Measurements from ENCODE around the gene GPR107.

GPR107 gene

GRCh38 chr9:130126721-130127433, 73.2 kb downstream of the GPR107 start:
- no peak for DNase-seq (ENCODE audit: low read depth, low spot score)
- peaks cover 50% of the 10 kb centered on the region for H3K36me3 ChIP-seq (ENCODE audit: insufficient read depth, insufficient read length, low read length)
- H3K4me1 ChIP-seq (ENCODE audit: insufficient read depth, insufficient read length): peaks cover 2% of the 10 kb centered on the region
- TF ChIP-seq ZNF274 (IDR thresholded peaks at IDR 0.05; ENCODE audit: low read depth, low read length): no peak
- H3K27me3 ChIP-seq (ENCODE audit: insufficient read depth, insufficient read length): no peaks in the 10 kb centered on the region
- no peak overlapping the region for H3K4me3 ChIP-seq (ENCODE audit: insufficient read length, low read depth)
- H3K9ac ChIP-seq (ENCODE audit: insufficient read length, low read depth): no peak overlapping the region
- no peaks in the 10 kb centered on the region for H3K9me3 ChIP-seq (ENCODE audit: insufficient read depth, low read length)

GRCh38 chr9:130128251-130128650, 74.5 kb downstream of the GPR107 start:
- Histone ChIP-seq H3K36me3 (ENCODE audit: insufficient read depth, insufficient read length, low read length) (peaks cover 55% of the 10 kb centered on the region), H3K4me1 (ENCODE audit: insufficient read depth, insufficient read length) (peaks cover 2% of the 10 kb centered on the region)

GRCh38 chr9:130128733-130129431, 75.2 kb downstream of the GPR107 start:
- Histone ChIP-seq H3K4me1 (ENCODE audit: insufficient read depth, insufficient read length) (peaks cover 2% of the 10 kb centered on the region), H3K9ac (ENCODE audit: insufficient read length, low read depth) (no peak overlapping the region), H3K9me3 (ENCODE audit: insufficient read depth, low read length) (no peaks in the 10 kb centered on the region), H3K27me3 (ENCODE audit: insufficient read depth, insufficient read length) (no peaks in the 10 kb centered on the region), H3K4me3 (ENCODE audit: insufficient read length, low read depth) (no peak overlapping the region), H3K36me3 (ENCODE audit: insufficient read depth, insufficient read length, low read length) (peaks cover 59% of the 10 kb centered on the region)
- no peak for DNase-seq (ENCODE audit: low read depth, low spot score)
- TF ChIP-seq YY1 (IDR thresholded peaks at IDR 0.05; ENCODE audit: insufficient read depth, insufficient read length) (no peak), ZNF274 (IDR thresholded peaks at IDR 0.05; ENCODE audit: low read depth, low read length) (no peak), SUZ12 (IDR thresholded peaks at IDR 0.05; ENCODE audit: extremely low read depth, insufficient read depth, insufficient read length) (no peak)

More at GRCh38 chr9:130128251-130128650, 74.5 kb downstream of the GPR107 start:
- Histone ChIP-seq H3K27me3 (ENCODE audit: insufficient read depth, insufficient read length) (no peaks in the 10 kb centered on the region), H3K9ac (ENCODE audit: insufficient read length, low read depth) (no peak overlapping the region), H3K4me3 (ENCODE audit: insufficient read length, low read depth) (no peak overlapping the region), H3K9me3 (ENCODE audit: insufficient read depth, low read length) (no peaks in the 10 kb centered on the region)
- no peak for DNase-seq (ENCODE audit: low read depth, low spot score)
- TF ChIP-seq YY1 (IDR thresholded peaks at IDR 0.05; ENCODE audit: insufficient read depth, insufficient read length): no peak
- TF ChIP-seq ZNF274 (IDR thresholded peaks at IDR 0.05; ENCODE audit: low read depth, low read length): no peak
- no peak for TF ChIP-seq SUZ12 (IDR thresholded peaks at IDR 0.05; ENCODE audit: extremely low read depth, insufficient read depth, insufficient read length)

GRCh38 chr9:130129432-130130061, 75.8 kb downstream of the GPR107 start:
- DNase-seq (ENCODE audit: low read depth, low spot score): no peak
- H3K9me3 ChIP-seq (ENCODE audit: insufficient read depth, low read length): no peaks in the 10 kb centered on the region
- H3K9ac ChIP-seq (ENCODE audit: insufficient read length, low read depth): no peak overlapping the region
- TF ChIP-seq ZNF274 (IDR thresholded peaks at IDR 0.05; ENCODE audit: low read depth, low read length) (no peak), SUZ12 (IDR thresholded peaks at IDR 0.05; ENCODE audit: extremely low read depth, insufficient read depth, insufficient read length) (no peak), YY1 (IDR thresholded peaks at IDR 0.05; ENCODE audit: insufficient read depth, insufficient read length) (no peak)
- H3K4me1 ChIP-seq (ENCODE audit: insufficient read depth, insufficient read length): no peaks in the 10 kb centered on the region
- H3K27me3 ChIP-seq (ENCODE audit: insufficient read depth, insufficient read length): no peaks in the 10 kb centered on the region
- H3K4me3 ChIP-seq (ENCODE audit: insufficient read length, low read depth): no peak overlapping the region
- peaks cover 56% of the 10 kb centered on the region for H3K36me3 ChIP-seq (ENCODE audit: insufficient read depth, insufficient read length, low read length)

DNA sequence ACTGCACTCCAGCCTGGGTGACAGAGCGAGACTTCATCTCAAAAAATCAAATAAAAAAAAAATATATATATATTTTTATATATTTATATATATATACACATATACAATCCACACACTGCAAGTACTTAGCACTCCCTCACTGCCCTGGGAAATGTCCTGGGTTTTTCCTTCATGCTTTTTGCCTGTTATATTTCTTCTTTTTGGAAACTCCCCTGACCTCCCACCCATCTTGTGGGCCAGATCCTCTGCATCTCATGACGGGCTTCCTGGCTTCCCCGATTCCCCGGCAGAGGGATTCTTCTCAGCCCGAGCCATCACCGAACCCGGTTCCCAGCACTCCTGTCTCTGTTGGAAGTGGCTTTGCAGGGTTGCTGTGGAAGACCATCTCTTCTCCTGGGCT, 79.0 kb downstream of the GPR107 start:
- H3K36me3 ChIP-seq (ENCODE audit: insufficient read depth, insufficient read length, low read length): peaks cover 63% of the 10 kb centered on the region
- no peak overlapping the region for H3K9ac ChIP-seq (ENCODE audit: insufficient read length, low read depth)
- H3K9me3 ChIP-seq (ENCODE audit: insufficient read depth, low read length): no peaks in the 10 kb centered on the region
- no peak overlapping the region for H3K4me3 ChIP-seq (ENCODE audit: insufficient read length, low read depth)
- DNase-seq (ENCODE audit: low read depth, low spot score): no peak
- no peaks in the 10 kb centered on the region for H3K27me3 ChIP-seq (ENCODE audit: insufficient read depth, insufficient read length)
- TF ChIP-seq YY1 (IDR thresholded peaks at IDR 0.05; ENCODE audit: insufficient read depth, insufficient read length) (no peak), SUZ12 (IDR thresholded peaks at IDR 0.05; ENCODE audit: extremely low read depth, insufficient read depth, insufficient read length) (no peak), ZNF274 (IDR thresholded peaks at IDR 0.05; ENCODE audit: low read depth, low read length) (no peak)
- H3K4me1 ChIP-seq (ENCODE audit: insufficient read depth, insufficient read length): no peaks in the 10 kb centered on the region

- Histone ChIP-seq H3K27me3 (ENCODE audit: insufficient read depth, insufficient read length) (no peaks in the 10 kb centered on the region), H3K4me3 (ENCODE audit: insufficient read length, low read depth) (no peak overlapping the region), H3K36me3 (ENCODE audit: insufficient read depth, insufficient read length, low read length) (peaks cover 30% of the 10 kb centered on the region), H3K9ac (ENCODE audit: insufficient read length, low read depth) (no peak overlapping the region), H3K9me3 (ENCODE audit: insufficient read depth, low read length) (no peaks in the 10 kb centered on the region), H3K4me1 (ENCODE audit: insufficient read depth, insufficient read length) (peaks cover 18% of the 10 kb centered on the region)
- TF ChIP-seq ZNF274 (IDR thresholded peaks at IDR 0.05; ENCODE audit: low read depth, low read length) (no peak), SUZ12 (IDR thresholded peaks at IDR 0.05; ENCODE audit: extremely low read depth, insufficient read depth, insufficient read length) (no peak), YY1 (IDR thresholded peaks at IDR 0.05; ENCODE audit: insufficient read depth, insufficient read length) (no peak)
- DNase-seq (ENCODE audit: low read depth, low spot score): no peak
These were observed 83.5 kb downstream of the GPR107 start for GRCh38 chr9:130137081-130137640.

DNA sequence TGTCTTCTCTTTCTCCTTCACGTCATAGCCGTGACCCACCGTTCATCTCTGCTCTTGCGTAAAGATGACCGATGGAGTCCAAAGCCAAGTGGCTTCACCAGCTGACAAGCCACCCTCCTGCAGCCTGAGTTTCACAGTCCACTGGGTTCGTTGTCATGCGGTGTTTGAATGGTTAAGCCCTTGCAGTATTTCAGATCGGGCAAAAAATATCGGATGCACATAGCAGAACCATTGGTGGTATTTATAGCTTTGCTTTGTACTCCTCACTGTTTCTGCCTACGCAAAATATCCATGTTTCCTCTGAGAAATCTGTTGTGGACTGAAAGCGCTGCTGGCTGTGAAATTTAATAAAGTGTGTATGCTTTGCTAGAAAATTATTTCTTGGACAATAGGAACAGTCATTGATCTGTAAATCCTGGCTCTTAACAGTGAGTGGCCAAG, 84.0 kb downstream of the GPR107 start:
- Histone ChIP-seq H3K36me3 (ENCODE audit: insufficient read depth, insufficient read length, low read length) (peaks cover 30% of the 10 kb centered on the region), H3K27me3 (ENCODE audit: insufficient read depth, insufficient read length) (no peaks in the 10 kb centered on the region), H3K4me1 (ENCODE audit: insufficient read depth, insufficient read length) (peaks cover 23% of the 10 kb centered on the region), H3K4me3 (ENCODE audit: insufficient read length, low read depth) (no peak overlapping the region), H3K9me3 (ENCODE audit: insufficient read depth, low read length) (no peaks in the 10 kb centered on the region), H3K9ac (ENCODE audit: insufficient read length, low read depth) (peak overlapping the region; percentile 4)
- no peak for DNase-seq (ENCODE audit: low read depth, low spot score)
- TF ChIP-seq YY1 (IDR thresholded peaks at IDR 0.05; ENCODE audit: insufficient read depth, insufficient read length): no peak
- no peak for TF ChIP-seq SUZ12 (IDR thresholded peaks at IDR 0.05; ENCODE audit: extremely low read depth, insufficient read depth, insufficient read length)
- TF ChIP-seq ZNF274 (IDR thresholded peaks at IDR 0.05; ENCODE audit: low read depth, low read length): no peak

Measured in NT2/D1 (cell line).